Mesothelial cell of epicardium (in vitro differentiated cells): ENCODE results near the gene ARHGDIA. TPM values are rescaled to one million over a fixed set of nuclear protein-coding genes. Genes with fewer than 3 reads are reported as not detected.

ENCODE experiments used
- DNase-seq, 2 experiments: peaks; one replicate each; pipeline ENCODE4 v3.0.0; 2021; ENCODE audit warnings: low spot score in 2 of 2; ENCODE audit not compliant: unreplicated experiment in 2 of 2
- H3K27ac Mint-ChIP-seq: 2 replicates; pipeline ENCODE4 v1.8.0; 2021; ENCODE audit warnings: mixed read lengths
- H3K27me3 Mint-ChIP-seq: 2 replicates; pipeline ENCODE4 v1.8.0; 2021; ENCODE audit warnings: low read depth, mixed read lengths
- H3K36me3 Mint-ChIP-seq: 2 replicates; pipeline ENCODE4 v1.8.0; 2021; ENCODE audit warnings: mixed read lengths
- H3K4me1 Mint-ChIP-seq: 2 replicates; pipeline ENCODE4 v1.8.0; 2021; ENCODE audit warnings: mixed read lengths
- H3K4me3 Mint-ChIP-seq: 2 replicates; pipeline ENCODE4 v1.8.0; 2021; ENCODE audit warnings: mild to moderate bottlenecking, moderate library complexity, mixed read lengths
- H3K9me3 Mint-ChIP-seq: 2 replicates; pipeline ENCODE4 v1.8.0; 2021; ENCODE audit warnings: mixed read lengths
- CTCF ChIP-seq: fragments of 200-600 bp; sonication (generic); IDR thresholded peaks from one replicate; pipeline ENCODE4 v1.5.0; 2021; ENCODE audit warnings: antibody characterized with exemption; ENCODE audit not compliant: unreplicated experiment
- total RNA-seq: library from RNA; stranded (reverse); gene quantifications from 3 replicates; pipeline ENCODE4 v1.2.1, GENCODE V29; 2021

ARHGDIA gene
- total RNA-seq, 1 donor from 2014 or later: 258 TPM

- no peaks in the 10 kb centered on the region for H3K9me3 Mint-ChIP-seq
Measured at GRCh38 chr17:81867991-81868673, 3.0 kb downstream of the ARHGDIA start.

GRCh38 chr17:81867170-81867990 lies 3.8 kb downstream of the ARHGDIA start:
- DNase-seq: no peak
- peaks cover 48% of the 10 kb centered on the region for H3K4me1 Mint-ChIP-seq
- no peaks in the 10 kb centered on the region for H3K9me3 Mint-ChIP-seq
- H3K27ac Mint-ChIP-seq: peak overlapping the region; percentile 96
- no peaks in the 10 kb centered on the region for H3K27me3 Mint-ChIP-seq
- no peak for TF ChIP-seq CTCF
- H3K36me3 Mint-ChIP-seq: no peaks in the 10 kb centered on the region
- peak overlapping the region; percentile 40 for H3K4me3 Mint-ChIP-seq

More at GRCh38 chr17:81867991-81868673, 3.0 kb downstream of the ARHGDIA start:
- Mint-ChIP-seq H3K36me3 (no peaks in the 10 kb centered on the region), H3K27ac (peak overlapping the region; percentile 96), H3K27me3 (no peaks in the 10 kb centered on the region), H3K4me1 (peaks cover 47% of the 10 kb centered on the region), H3K4me3 (peak overlapping the region; percentile 20)
- no peak for DNase-seq
- TF ChIP-seq CTCF: no peak

GRCh38 chr17:81866440-81867169 lies 4.5 kb downstream of the ARHGDIA start:
- H3K9me3 Mint-ChIP-seq: no peaks in the 10 kb centered on the region
- no peak overlapping the region for H3K4me3 Mint-ChIP-seq
- H3K4me1 Mint-ChIP-seq: peaks cover 48% of the 10 kb centered on the region

GRCh38 chr17:81865733-81866439 lies 5.3 kb downstream of the ARHGDIA start:
- Mint-ChIP-seq H3K36me3 (no peaks in the 10 kb centered on the region), H3K9me3 (no peaks in the 10 kb centered on the region), H3K27ac (peak overlapping the region; percentile 96), H3K27me3 (no peaks in the 10 kb centered on the region), H3K4me1 (peaks cover 51% of the 10 kb centered on the region), H3K4me3 (no peak overlapping the region)
- no peak for DNase-seq
- no peak for TF ChIP-seq CTCF

More at GRCh38 chr17:81866440-81867169, 4.5 kb downstream of the ARHGDIA start:
- DNase-seq: no peak
- no peak for TF ChIP-seq CTCF
- H3K27me3 Mint-ChIP-seq: no peaks in the 10 kb centered on the region
- H3K27ac Mint-ChIP-seq: peak overlapping the region; percentile 96
- H3K36me3 Mint-ChIP-seq: no peaks in the 10 kb centered on the region

- no peak for TF ChIP-seq CTCF
- Mint-ChIP-seq H3K4me3 (no peak overlapping the region), H3K36me3 (no peaks in the 10 kb centered on the region), H3K9me3 (no peaks in the 10 kb centered on the region), H3K27ac (peak overlapping the region; percentile 43), H3K4me1 (peaks cover 50% of the 10 kb centered on the region), H3K27me3 (peaks cover 2% of the 10 kb centered on the region)
- DNase-seq: no peak
Measured at GRCh38 chr17:81865358-81865732, 5.8 kb downstream of the ARHGDIA start.
